Bronchial epithelial cell (primary cell): ENCODE results near the gene TBATA. TPM values are rescaled to one million over a fixed set of nuclear protein-coding genes. Genes with fewer than 3 reads are reported as not detected.

ENCODE experiments used
- DNase-seq: peaks from one replicate; pipeline ENCODE4 v3.0.0-alpha.2; 2010; ENCODE audit warnings: low read depth
- FAIRE-seq: peaks from 2 replicates; lab custom pipeline; 2011; peaks lifted over from hg19 to GRCh38; lab: Jason Lieb, UNC
- H3K27me3 ChIP-seq: 2 replicates; pipeline ENCODE4 v1.5.1; 2011; ENCODE audit warnings: low read length; ENCODE audit not compliant: control insufficient read depth, insufficient read depth
- H3K36me3 ChIP-seq: 2 replicates; pipeline ENCODE4 v1.5.1; 2011; ENCODE audit warnings: low read length; ENCODE audit not compliant: control insufficient read depth, insufficient read depth
- H3K4me3 ChIP-seq: 2 replicates; pipeline ENCODE4 v1.5.1; 2011; ENCODE audit warnings: mild to moderate bottlenecking, low read depth, low read length, control low read depth
- CTCF ChIP-seq: IDR thresholded peaks from 2 replicates; pipeline ENCODE4 v1.5.1; 2011; ENCODE audit warnings: mild to moderate bottlenecking, moderate library complexity, low read length, control low read depth, inconsistent platforms; ENCODE audit not compliant: insufficient read depth, severe bottlenecking
- total RNA-seq: library from RNA; depleted of rRNA; stranded (reverse); fragments of >200 nt; gene quantifications from 2 replicates; pipeline ENCODE4 v1.2.1, GENCODE V29; 2014

Gene TBATA
- total RNA-seq, 1 donor from 2014 or later = not detected

- Histone ChIP-seq H3K36me3 (no peaks in the 10 kb centered on the region), H3K27me3 (no peaks in the 10 kb centered on the region), H3K4me3 (no peak overlapping the region)
- peak; percentile 96 for DNase-seq
- TF ChIP-seq CTCF = no peak
- FAIRE-seq = no peak
These were observed 45.0 kb upstream of the TBATA start for GRCh38 chr10:70830164-70830563.

GRCh38 chr10:70829543-70829942 is 44.4 kb upstream of the TBATA start:
- H3K36me3 ChIP-seq = peaks cover 1% of the 10 kb centered on the region
- no peak overlapping the region for H3K4me3 ChIP-seq
- TF ChIP-seq CTCF = no peak
- DNase-seq (no peak), FAIRE-seq (no peak)
- H3K27me3 ChIP-seq = no peaks in the 10 kb centered on the region

GRCh38 chr10:70828923-70829322 is 43.7 kb upstream of the TBATA start:
- TF ChIP-seq CTCF = no peak

GRCh38 chr10:70827086-70827757 is 42.0 kb upstream of the TBATA start:
- DNase-seq (peak; percentile 76), FAIRE-seq (no peak)
- Histone ChIP-seq H3K27me3 (no peaks in the 10 kb centered on the region), H3K4me3 (no peak overlapping the region), H3K36me3 (peaks cover 3% of the 10 kb centered on the region)
- no peak for TF ChIP-seq CTCF

More at GRCh38 chr10:70828923-70829322, 43.7 kb upstream of the TBATA start:
- no peaks in the 10 kb centered on the region for H3K27me3 ChIP-seq
- H3K4me3 ChIP-seq = no peak overlapping the region
- no peak for DNase-seq
- peaks cover 3% of the 10 kb centered on the region for H3K36me3 ChIP-seq
- no peak for FAIRE-seq

GRCh38 chr10:70822076-70822820 is 37.1 kb upstream of the TBATA start:
- Histone ChIP-seq H3K4me3 (no peak overlapping the region), H3K27me3 (no peaks in the 10 kb centered on the region), H3K36me3 (peaks cover 15% of the 10 kb centered on the region)
- no peak for TF ChIP-seq CTCF
- DNase-seq (no peak), FAIRE-seq (no peak)
